LNCaP clone FGC (cell line): Measurements from ENCODE around the gene ADRB1.

ENCODE experiments used
- DNase-seq: peaks from one replicate; pipeline ENCODE4 v3.0.0-alpha.2; 2011; ENCODE audit warnings: low read depth
- H3K4me3 ChIP-seq: 2 replicates; pipeline ENCODE4 v1.5.1; 2011; ENCODE audit warnings: mild to moderate bottlenecking, low read depth, low read length, control low read depth
- TF ChIP-seq, protein P1 (sequence below): IDR thresholded peaks from 2 replicates; pipeline ENCODE4 v1.5.1; 2012; ENCODE audit warnings: mild to moderate bottlenecking; ENCODE audit not compliant: control insufficient read depth, insufficient read depth; ENCODE audit errors: extremely low read depth

The ADRB1 gene

DNA sequence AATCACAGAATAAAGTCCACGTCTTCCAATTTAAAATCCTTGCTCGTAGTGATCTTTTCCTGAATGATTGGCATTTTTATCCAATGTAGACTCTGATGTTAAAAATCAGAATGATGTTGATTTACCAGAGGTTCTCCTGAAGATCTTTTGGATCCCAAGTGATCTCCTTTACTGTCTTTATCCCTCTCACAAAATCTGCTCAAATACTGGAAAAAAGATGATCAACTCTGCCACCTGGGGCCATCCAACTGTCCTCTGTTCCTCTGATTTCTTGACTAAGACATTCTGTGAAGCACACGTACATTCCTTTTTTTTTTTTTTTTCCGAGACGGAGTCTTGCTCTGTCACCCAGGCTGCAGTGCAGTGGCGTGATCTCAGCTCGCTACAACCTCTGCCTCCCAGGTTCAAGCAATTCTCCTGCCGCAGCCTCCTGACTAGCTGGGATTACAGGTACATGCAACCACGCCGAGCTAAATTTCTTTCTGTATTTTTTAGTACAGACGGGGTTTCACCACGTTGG is 18.0 kb upstream of the ADRB1 start:
- TF ChIP-seq, protein P1, sequence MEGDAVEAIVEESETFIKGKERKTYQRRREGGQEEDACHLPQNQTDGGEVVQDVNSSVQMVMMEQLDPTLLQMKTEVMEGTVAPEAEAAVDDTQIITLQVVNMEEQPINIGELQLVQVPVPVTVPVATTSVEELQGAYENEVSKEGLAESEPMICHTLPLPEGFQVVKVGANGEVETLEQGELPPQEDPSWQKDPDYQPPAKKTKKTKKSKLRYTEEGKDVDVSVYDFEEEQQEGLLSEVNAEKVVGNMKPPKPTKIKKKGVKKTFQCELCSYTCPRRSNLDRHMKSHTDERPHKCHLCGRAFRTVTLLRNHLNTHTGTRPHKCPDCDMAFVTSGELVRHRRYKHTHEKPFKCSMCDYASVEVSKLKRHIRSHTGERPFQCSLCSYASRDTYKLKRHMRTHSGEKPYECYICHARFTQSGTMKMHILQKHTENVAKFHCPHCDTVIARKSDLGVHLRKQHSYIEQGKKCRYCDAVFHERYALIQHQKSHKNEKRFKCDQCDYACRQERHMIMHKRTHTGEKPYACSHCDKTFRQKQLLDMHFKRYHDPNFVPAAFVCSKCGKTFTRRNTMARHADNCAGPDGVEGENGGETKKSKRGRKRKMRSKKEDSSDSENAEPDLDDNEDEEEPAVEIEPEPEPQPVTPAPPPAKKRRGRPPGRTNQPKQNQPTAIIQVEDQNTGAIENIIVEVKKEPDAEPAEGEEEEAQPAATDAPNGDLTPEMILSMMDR = no peak
- no peak for DNase-seq
- H3K4me3 ChIP-seq = no peak overlapping the region

DNA sequence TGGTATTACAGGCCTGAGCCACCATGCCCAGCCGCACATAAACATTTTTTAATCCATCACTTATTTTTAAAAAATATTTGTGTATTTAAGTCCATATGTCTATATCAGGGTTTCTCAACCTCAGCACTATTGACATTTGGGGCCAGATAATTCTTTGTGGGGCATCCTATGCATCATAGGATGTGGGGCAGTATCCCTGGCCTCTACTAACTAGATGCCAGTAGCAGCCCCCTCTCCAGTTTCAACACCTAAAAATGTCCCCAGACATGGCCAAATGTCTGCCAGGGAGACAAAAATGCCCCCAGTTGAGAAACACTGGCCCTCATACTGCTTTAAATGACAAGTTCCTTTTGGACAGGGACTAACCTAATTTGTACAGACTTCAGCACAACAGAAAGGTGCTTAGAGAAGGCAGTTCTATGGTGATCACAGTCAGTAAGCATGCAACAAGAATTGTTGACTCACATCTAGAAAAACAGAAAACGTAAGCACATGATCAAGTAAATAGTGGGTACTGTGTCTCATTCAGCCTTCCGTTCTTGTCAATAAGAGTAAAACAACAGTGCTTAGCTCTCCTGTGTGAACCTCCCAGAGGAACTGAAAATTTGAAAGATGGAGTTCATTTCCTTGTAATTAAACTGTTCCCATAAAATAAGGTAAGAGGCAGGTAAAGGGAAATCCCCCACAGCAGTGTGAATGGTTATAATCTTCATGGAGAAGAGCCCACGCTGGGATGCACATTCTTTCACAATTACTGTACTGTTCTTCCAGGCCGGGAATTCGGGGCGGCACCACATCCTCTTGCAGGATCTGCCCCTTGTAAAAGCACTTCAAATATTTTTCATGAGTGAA is 17.3 kb upstream of the ADRB1 start:
- DNase-seq = no peak
- TF ChIP-seq, protein P1 = no peak
- no peak overlapping the region for H3K4me3 ChIP-seq

DNA sequence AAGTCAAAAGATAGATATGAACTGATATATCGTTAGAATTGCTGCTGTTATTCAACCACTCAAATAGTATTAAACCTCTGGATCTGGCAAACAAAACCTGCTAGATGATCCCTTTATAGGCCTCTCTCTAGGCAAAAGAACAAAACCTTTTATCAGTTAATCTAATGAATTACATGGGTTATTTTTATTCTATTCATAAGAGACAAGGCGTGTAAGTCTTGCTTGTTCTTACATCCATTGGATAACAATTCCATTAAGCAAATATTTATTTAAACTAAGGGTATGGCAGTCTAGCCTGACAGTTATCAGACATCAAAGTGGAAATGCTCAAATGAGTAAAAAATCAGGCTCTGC is 16.6 kb upstream of the ADRB1 start:
- H3K4me3 ChIP-seq = no peak overlapping the region
- no peak for DNase-seq
- TF ChIP-seq, protein P1 = no peak

DNA sequence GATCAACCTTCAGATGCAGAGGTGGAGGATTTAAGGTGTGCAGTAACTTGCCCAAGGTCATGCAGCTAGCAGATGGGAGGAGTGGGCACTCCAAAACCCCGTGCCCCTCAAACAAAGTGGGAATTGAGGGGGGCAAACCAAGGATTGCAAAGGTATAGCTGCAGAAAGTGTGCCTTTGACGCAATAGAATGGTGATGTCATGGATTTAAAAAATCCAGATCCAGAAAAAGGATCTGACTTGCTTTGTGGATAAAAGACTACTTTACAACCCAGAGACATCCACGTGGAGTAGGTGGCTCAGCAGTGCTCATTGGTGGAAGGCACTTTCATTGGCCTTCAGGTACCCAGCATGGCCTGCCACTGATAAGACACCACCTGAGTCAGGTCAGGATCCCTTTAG is 15.7 kb upstream of the ADRB1 start:
- DNase-seq = no peak
- no peak overlapping the region for H3K4me3 ChIP-seq
- TF ChIP-seq, protein P1 = no peak

DNA sequence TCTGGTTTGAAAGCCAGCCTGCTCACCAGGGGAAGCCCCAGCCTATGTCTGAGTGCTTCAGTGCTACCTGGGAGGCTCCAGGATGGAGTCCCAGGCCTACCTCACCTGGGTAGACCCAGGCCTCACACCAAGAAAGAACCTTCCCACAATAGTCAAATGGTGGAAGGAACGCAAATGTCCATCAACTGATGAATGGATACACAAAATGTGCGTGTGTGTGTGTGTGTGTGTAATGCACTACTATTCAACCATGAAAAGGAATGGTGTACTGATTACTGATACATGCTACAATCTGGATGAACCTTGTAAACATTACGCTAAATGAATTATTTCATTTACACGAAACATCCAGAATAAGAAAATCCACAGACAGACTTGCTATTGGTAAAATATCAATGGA is 15.2 kb upstream of the ADRB1 start:
- H3K4me3 ChIP-seq = no peak overlapping the region
- DNase-seq = no peak
- TF ChIP-seq, protein P1 = no peak

DNA sequence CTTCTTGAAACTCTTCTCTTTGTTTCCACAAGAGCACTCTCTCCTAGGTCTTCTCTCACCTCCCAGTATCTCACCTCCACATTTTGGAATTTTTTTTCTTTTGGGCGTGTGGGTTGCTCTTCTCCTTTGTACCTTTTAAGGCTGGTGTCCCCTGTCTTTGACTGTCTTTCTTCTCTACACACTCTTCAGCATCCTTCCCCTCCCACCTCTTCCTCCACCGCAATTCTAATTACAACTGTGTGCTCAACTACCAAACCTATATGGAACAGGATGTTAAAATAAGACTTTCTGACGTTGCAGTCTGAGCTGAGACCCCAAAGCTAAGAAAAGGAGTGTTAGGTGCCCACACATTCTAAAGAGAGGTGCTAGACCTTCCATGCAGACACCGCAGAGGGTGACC is 14.0 kb upstream of the ADRB1 start:
- TF ChIP-seq, protein P1 = no peak
- DNase-seq = no peak
- H3K4me3 ChIP-seq = no peak overlapping the region

DNA sequence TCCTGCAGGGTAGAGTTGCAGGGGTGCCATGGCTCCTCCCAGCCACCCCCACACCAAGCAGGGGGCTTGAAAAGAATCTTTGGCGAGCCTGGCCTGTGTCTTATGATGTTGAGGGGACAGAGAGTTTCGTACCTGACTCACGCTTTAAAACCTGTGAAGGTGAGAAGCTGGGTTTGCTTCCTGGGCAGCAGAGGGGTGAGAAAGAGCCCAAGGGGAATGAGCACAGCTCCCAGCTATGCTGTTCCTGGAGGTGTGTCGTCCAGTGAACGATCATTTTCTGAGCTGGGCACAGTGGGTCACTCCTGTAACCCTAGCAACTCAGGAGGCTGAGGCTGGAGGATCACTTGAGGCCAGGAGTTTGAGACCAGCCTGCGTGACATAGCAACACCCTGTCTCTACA is 13.5 kb upstream of the ADRB1 start:
- TF ChIP-seq, protein P1 = no peak
- H3K4me3 ChIP-seq = no peak overlapping the region
- DNase-seq = no peak
